ENCODE measurements around the gene SERPINB7.

- TF ChIP-seq EZH2phosphoT487 (IDR thresholded peaks at IDR 0.05; ENCODE audit: insufficient read depth, low read depth) (no peak), EZH2 (IDR thresholded peaks at IDR 0.05; ENCODE audit: insufficient read depth, poor library complexity, severe bottlenecking) (no peak)
Observed at GRCh38 chr18:63819786-63820185, 44.6 kb downstream of the SERPINB7 start.
